Measurements from ENCODE around the gene LRRK2.
"Not testable (repeated sequence)": the region's sequence is repeated elsewhere in the genome, so short reads cannot be mapped to it uniquely, and the experiment has no call there.

Gene LRRK2

DNA sequence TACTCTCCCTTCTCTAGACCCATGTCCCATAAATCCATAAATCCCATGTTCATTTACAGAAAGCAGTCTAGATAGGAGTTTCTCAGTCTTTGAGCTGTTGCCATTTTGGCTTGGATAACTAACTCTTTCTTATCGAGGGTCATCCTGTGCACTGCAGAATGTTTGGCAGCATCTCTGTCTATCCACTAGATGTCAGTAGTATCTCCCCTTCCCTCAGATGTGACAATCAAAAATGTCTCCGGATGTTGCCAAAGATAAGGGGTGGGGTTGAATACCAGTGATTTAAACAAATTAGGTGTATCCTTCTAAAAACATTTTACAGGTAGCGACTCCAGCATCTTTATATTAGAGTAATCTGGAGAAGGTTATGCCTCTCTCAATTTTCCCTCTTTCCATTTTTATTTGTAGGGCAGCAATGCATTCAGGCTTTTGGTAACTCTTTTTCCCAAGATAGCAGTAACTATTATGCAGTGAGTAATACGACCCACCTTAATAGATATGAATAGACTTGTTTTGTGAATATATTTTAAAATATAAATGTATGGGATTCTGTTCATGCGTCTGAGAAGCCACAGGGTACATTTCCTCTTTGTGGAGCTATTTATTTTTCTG lies 100.7 kb downstream of the LRRK2 start:
- DNase-seq: peak in 1 of 2 donors; percentile 8

DNA sequence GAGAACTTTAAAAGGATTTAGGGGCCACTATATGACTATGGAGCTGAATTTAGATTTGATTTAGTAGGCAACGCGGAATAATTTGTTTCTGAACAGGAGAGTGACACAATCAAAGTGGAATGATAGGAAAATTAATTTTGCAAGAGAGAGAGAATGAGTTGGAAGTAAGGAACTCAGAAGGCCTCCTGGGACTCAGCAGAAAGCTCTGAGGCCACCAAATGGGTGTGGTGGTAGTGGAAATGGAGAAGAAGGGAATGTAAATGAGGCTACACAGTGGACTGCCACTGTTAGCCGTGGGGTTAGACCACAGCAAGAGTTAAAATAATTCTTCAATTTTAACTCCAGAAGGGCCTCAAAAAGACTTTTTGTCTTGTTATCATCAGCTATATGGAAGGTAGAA lies 102.7 kb downstream of the LRRK2 start:
- DNase-seq: no peak

DNA sequence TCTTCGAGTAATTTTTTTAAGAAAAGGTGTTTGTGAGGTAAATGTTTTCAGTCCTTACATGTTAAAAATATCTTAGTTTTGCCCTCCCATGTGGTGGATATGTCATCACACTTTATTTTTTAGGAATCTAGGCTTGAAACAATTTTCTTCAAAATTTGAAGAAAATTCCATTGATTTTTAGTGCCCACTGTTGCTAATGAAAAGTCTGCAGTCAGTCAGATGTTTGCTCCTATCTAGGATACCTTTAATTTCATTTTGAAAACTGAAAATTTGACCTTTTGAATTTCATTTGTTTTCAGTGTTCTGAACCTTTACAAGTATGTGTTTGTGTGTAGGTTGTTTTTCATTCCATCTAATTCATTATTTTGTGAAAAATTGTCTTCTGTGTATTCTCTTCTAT lies 105.4 kb downstream of the LRRK2 start:
- no peak for DNase-seq

DNA sequence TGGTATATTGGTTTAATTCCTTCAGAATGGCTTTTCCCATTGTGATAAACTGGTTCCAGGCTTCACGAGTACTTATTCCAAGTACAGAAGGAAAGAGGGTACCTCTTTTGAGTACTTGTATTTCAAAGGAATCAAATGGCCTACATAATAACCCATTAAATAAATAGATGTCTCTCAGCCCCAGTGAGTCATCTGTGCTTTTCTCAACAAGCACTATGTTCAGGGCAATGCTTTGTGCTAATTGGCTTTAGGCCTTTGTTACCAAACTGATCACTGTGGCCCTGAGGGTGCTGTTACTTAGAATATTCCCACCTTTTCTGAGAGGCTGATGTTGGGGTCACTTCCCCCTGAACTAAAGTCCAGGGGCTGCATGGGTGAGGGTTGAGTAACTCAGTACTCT lies 107.1 kb downstream of the LRRK2 start:
- no peak for DNase-seq

DNA sequence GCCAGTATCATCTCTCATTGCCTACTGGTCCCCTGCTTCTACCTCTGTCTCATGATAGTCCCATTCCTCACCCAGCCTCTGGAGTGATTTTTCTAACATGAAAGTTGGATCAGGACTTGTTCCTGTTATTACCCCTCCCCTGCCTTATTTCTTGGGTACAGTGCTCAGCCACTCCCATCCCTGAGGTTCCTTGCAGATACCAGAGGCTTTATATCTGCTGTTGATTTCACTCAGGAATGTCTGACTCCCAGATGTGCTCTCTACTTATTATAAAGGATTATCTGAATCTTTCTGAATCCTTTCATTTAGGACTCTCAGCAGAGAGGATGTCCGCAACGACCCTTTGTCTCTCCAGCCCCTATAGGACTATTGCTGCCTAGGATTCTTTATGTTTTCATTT lies 111.2 kb downstream of the LRRK2 start:
- DNase-seq: no peak

DNA sequence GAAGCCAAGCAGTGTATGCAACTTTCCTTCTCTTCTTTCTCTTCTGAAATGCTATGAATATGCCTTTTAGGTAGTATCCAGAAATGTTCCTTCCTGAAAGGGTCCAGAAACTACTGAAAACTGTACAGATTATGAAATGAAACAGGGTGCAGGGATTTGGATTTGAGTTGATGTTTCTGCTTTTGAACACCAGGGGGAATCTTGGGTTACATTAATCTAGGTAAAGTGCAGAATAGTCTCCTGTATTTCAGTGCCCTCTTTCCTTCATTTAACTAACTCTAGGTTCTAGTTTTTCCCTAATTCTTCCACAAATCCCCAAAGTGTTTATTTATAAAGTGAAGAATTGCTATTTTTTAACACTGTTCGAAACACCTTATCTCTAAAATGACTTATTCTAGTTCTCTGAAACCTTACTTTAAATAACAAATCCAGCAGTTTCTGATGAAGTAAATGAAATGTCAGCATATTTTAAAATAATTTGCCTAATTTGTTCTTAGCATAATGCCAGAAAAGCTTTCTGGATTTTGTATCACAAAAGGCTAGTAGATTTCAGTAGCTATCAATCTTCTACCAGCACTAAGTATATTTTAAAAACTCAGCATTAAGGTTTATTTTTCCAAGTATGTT lies 111.9 kb downstream of the LRRK2 start:
- no peak for DNase-seq

DNA sequence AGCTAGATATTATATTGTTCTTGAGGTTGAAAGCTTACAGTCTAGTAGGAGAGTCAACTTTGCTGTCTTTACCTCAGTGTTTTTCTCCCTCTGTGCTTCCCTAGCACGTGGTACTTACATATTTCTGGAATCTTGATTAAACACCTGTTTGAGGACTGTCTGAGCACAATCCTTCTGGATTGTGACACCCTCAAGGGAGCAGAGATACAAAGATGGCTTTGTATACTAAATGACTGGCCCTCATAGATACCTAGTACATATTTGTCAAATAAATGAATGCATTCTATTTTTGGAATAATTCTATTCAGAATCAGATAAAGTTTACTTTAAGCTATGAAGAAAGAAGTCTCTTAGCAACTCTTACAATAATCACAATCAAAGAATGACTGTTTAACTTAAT lies 113.3 kb downstream of the LRRK2 start:
- no peak for DNase-seq

DNA sequence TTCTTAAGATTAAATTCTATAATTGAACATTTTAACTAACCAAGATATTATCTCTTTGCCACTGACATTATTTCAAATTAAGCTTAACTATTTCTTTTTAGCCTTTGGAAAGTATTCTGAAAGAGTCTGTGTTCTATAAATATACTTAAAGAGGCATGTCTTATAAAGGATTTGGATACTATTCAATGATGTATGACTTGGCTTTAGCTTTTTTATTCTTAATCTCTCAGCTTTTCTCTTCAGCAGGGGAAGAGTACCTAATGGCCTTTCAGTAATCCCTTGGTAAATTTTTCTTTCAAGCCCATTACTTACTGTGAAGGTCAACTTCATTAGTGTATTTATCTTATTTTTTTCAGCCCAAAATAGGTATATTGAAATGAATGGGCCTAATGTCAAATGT lies 113.8 kb downstream of the LRRK2 start:
- DNase-seq: no peak

DNA sequence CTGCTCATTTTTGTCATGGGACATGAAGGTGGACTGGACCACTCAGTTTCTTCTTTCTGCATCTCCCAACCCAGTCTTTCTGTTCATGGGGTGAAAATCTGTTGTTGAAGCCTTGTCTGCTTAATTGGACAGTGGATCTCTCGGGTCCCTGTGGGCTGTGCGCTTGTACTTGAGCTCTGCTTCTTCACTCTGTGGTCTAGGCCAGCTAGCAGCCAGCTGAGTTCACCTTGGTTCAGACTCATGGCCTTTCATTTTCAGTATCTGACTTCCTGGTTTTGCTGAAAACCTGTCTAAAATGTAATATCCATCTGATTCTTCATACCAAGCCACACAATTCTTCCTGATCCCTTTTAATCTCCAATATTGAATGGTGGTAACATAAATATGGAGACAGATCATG lies 117.2 kb downstream of the LRRK2 start:
- DNase-seq: no peak

DNA sequence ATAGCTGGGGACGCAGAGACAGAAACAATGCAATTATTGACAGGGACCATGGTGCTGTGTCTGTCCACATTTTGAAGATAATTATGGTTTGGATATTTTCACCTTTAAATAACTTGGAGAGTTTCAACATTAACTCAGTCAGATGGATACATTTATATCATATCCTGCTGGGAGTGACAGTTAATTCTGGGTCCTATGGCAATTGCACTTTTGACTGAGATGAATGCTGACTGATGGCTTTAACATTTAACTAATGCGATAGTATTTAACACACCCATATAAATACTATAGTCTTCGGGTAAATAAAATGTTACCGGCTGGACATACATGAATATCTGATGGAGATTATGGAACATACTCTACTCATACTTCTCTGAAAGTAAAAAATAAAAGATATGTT lies 118.3 kb downstream of the LRRK2 start:
- no peak for DNase-seq

DNA sequence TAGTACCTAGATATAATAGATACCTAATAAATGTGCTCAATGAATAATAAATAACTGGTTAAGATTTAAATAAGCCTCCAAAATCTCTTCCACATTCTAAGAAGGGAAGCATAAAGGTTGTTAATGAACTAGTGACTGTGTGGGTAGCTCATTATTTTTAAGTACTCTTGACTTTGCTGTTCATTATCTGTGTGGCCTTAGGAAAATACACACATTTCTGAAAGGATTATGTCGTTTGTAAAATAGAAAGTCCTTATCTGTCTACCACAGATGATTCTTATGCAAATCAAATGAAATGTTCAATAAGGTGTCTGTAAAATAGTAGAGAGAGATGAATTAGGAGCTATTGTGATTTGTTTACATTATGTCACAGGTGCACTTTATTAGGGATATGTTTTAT lies 119.5 kb downstream of the LRRK2 start:
- no peak for DNase-seq

DNA sequence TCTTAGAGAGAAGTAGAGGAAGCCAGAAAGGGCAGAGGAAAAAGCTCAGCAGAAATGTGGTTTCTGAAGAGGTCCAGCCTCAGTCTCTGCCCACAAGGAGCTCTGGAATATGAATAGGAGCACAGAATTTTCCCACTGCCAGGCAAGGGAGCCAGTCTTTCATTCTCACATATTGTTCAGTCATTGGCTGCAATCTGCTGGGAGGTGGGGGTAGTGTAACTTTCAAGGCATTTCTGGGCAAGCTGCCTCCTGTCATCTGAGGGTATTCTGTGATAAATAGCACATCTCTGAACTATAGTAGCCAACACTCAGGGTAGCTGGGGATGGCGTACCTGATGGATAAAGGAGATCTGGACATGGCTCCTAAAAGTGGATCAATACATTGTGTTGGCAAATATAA lies 127.2 kb downstream of the LRRK2 start:
- DNase-seq: no peak

DNA sequence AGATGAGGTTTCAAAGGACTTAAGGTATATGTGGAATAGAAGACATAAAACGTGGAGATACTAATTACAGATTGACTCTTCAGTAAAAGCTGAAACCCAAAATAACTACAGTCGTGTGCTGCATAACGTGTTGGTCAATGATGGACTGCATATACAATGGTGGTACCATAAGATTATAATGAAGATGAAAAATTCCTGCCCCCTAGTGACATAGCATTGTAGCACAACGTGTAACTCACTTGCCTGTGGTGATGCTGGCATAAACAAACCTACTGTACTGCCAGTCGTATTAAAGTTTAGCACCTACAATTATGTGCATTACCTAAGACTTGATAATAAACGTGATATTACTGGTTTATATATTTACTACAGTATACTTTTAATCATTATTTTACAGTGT lies 150.3 kb downstream of the LRRK2 start:
- DNase-seq: no peak

DNA sequence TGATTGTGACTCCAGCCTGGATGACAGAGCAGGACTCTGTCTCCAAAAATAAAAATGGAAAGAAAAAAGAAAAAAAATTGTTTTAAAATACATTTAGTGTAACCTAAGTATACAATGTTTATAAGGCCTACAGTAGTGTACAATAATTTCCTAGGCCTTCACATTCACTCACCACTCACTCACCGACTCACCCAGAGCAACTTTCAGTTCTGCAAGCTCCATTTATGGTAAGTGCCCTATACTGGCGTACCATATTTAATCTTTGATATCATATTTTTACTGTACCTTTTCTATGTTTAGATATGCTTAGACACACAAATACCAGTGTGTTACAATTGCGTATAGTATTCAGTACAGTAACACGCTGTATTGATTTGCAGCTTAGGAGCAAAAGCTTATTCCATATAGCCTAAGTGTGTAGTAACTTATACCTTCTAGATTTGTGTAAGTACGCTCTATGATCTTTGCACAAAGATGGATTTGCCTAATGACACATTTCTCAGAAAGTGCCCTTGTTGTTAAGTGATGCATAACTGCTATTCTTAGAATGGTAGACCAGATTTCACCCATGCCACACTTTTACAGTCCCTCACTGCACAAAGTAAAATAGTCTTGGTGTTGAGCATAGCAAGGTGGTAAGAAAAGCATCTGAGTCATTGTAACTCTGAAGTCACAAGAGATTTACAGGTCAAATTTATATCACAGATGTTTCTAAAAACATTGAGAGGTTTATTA lies 151.9 kb downstream of the LRRK2 start:
- DNase-seq: no peak

DNA sequence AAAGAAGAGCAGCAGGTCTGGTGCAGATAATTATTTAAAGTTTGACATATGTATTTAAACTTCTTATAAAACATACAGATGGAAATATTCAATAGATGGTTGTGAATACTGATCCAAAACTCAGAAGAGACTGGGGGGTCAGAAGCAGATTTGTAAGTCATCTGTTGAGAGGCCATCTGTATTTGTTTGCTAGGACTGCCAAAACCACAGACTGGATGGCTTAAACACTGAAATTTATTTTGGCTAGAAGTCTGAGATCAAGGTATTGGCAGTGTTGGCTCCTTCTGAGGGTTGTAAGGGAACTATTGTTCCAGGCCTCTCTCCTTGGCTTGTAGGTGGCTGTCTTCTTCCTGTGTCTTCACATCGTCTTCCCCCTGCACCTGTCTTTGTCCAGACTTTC lies 153.9 kb downstream of the LRRK2 start:
- DNase-seq: no peak

DNA sequence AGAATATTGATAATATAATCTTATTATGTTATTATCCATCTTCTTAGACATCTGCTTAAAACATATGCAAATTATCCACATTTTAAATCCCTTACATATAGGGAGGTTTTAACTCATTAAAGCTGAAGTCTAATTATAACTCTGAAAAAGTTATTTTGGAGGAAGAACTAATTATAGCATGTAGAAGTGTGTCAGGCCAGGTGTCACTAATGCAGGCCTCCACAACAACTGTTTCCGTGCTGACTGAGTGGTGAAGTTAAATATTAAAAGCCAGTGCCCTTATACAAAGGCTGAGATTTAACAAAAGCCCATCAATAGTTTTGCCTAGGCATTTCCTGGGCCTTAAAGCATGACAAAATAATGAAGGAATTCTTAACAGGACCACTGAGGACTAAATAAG lies 157.4 kb downstream of the LRRK2 start:
- DNase-seq: no peak

DNA sequence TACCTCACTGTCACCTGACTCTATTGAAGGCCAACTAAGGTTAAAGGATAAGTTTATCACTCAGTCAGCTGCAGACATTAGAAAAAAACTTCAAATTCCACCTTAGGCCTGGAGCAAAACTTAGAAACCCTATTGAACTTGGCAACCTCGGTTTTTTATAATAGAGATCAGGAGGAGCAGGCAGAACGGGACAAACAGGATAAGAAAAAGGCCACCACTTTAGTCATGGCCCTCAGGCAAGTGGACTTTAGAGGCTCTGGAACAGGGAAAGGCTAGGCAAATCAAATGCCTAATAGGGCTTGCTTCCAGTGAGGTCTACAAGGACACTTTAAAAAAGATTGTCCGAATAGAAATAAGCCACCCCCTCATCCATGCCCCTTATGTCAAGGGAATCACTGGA lies 162.5 kb downstream of the LRRK2 start:
- not testable (repeated sequence) for DNase-seq

DNA sequence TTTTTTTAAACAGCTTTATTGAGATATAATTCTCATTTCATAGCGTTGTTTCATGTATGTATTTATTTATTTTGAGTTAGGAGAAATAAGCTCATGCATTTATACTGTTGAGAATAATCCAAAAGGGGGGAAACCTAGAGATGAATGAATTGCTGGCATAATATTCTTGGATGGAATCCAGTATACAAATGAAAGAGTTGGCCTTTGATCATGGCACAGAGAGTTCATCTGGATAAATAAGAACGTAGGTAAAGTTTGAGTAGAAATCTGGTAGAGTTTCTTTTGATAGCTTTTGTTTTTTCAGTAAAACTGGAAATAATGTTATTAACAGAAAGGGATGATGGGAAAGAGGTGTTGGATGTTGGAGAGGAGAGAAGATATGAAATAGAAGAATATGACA lies 166.2 kb downstream of the LRRK2 start:
- DNase-seq: no peak

DNA sequence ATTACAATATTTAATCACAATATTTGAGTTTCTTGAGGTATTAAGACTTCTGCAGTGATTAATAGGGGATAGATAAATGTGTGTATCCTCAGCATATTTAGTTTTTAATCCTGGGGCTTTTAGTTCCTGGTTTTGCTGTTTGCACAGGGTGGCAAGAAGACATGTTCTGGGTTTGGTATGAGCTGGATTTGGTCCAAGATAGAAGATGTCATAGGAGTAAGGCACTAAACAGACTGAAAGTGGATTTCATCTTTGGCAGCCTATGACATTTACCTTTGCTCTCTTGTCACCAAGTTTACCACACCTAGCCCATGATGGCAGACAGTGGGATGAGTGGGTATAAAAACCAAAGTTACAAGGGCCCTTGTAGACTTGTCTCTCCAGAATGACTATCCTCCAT lies 168.2 kb downstream of the LRRK2 start:
- DNase-seq: no peak

DNA sequence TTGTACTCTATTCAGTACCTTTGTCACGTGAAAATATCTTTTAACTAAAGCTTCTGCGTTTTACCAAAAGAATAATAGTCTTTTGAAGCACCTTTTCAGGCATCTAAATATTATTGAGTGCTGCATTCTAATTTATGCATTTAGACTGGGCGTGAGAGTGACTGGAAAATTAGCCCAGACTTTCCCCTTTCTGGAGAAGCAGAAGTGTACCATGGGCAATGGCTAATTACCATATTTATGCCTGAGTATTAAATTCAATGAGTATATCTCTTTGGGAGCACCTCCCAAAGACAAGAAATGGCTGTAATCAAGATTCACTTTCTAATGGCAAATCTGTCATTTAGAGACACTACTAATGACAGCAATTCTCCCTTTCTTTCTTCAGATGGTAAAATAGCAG lies 174.9 kb downstream of the LRRK2 start:
- DNase-seq: no peak

DNA sequence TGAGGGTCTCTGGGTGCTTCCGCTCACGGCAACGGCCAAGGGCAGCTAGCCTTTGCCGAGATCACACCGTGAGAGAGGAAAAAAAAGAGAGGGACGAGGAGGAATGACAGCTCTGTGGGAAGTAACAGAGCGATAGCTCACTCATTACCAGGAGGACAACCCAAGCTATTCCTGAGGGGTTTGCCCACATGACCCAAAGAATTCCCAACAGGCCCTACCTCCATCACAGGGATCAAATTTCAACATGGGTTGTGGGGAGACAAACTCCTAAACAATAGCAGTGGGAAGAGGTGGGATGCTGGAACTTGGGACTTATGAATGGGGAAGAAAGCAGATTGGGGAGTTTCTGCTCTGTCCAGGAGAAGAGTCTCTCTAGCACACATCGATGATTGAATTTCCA lies 180.6 kb downstream of the LRRK2 start:
- no peak for DNase-seq
